Stimulated activated naive CD8-positive, alpha-beta T cell treated with anti-CD3 and anti-CD28 coated beads, Interleukin-15, Interleukin-2, amounts not matched to agents 100 U/mL and 50 U/mL, for 24 hours (primary cell): ENCODE results near the gene MAN2A2.
"Not testable (repeated sequence)": the region's sequence is repeated elsewhere in the genome, so short reads cannot be mapped to it uniquely, and the experiment has no call there.

Source experiments
- ATAC-seq: fragments of 150-1000 bp; cut with Tn5 transposase; one replicate; pipeline ENCODE4 v1.10.0; 2021
- DNase-seq: peaks from one replicate; pipeline ENCODE4 v3.0.0; 2021

The MAN2A2 gene

GRCh38 chr15:90905306-90906180 lies 2.4 kb downstream of the MAN2A2 start:
- ATAC-seq = no peak
- DNase-seq = no peak

GRCh38 chr15:90906181-90906849 lies 3.2 kb downstream of the MAN2A2 start:
- DNase-seq (no peak), ATAC-seq (no peak)

GRCh38 chr15:90907051-90907660 lies 4.1 kb downstream of the MAN2A2 start:
- DNase-seq (no peak), ATAC-seq (no peak)

GRCh38 chr15:90907838-90908507 lies 4.9 kb downstream of the MAN2A2 start:
- DNase-seq = no peak

GRCh38 chr15:90909449-90909848 lies 6.3 kb downstream of the MAN2A2 start:
- not testable (repeated sequence) for DNase-seq, ATAC-seq

More at GRCh38 chr15:90907838-90908507, 4.9 kb downstream of the MAN2A2 start:
- no peak for ATAC-seq

GRCh38 chr15:90909976-90910375 lies 6.9 kb downstream of the MAN2A2 start:
- DNase-seq (no peak), ATAC-seq (no peak)

- no peak for ATAC-seq
- no peak for DNase-seq
These were observed 7.6 kb downstream of the MAN2A2 start for GRCh38 chr15:90910441-90911301.

GRCh38 chr15:90911302-90911623 lies 8.2 kb downstream of the MAN2A2 start:
- no peak for ATAC-seq
- DNase-seq = no peak

- no peak for DNase-seq
- ATAC-seq = no peak
These were observed 9.0 kb downstream of the MAN2A2 start for GRCh38 chr15:90911906-90912769.

GRCh38 chr15:90912770-90913075 lies 9.6 kb downstream of the MAN2A2 start:
- ATAC-seq (no peak), DNase-seq (no peak)

GRCh38 chr15:90913398-90913944 lies 10.4 kb downstream of the MAN2A2 start:
- no peak for DNase-seq
- no peak for ATAC-seq

GRCh38 chr15:90914305-90915080 lies 11.4 kb downstream of the MAN2A2 start:
- ATAC-seq (no peak), DNase-seq (no peak)

GRCh38 chr15:90915216-90915807 lies 12.2 kb downstream of the MAN2A2 start:
- ATAC-seq (no peak), DNase-seq (no peak)

GRCh38 chr15:90915808-90916440 lies 12.8 kb downstream of the MAN2A2 start:
- no peak for DNase-seq
- ATAC-seq = no peak

GRCh38 chr15:90916461-90916860 lies 13.4 kb downstream of the MAN2A2 start:
- no peak for ATAC-seq

GRCh38 chr15:90917569-90917968 lies 14.5 kb downstream of the MAN2A2 start:
- DNase-seq (no peak), ATAC-seq (no peak)

More at GRCh38 chr15:90916461-90916860, 13.4 kb downstream of the MAN2A2 start:
- no peak for DNase-seq

- DNase-seq (no peak), ATAC-seq (no peak)
These were observed 15.1 kb downstream of the MAN2A2 start for GRCh38 chr15:90918034-90918788.

GRCh38 chr15:90918835-90919234 lies 15.7 kb downstream of the MAN2A2 start:
- DNase-seq = no peak
- ATAC-seq = no peak
